Muscle layer of colon (tissue), 2 donors: ENCODE measurements around the gene CCL22.

Experiments
- H3K27ac ChIP-seq: one replicate; pipeline ENCODE4 v1.7.0; 2013; ENCODE audit warnings: low read depth, mild to moderate bottlenecking, low read length, moderate library complexity
- H3K27me3 ChIP-seq, 2 donors: one replicate each; pipeline ENCODE4 v1.7.0; 2013; ENCODE audit warnings: low read length in 2 of 2, mild to moderate bottlenecking in 2 of 2; ENCODE audit not compliant: insufficient read depth in 2 of 2, control insufficient read depth in 1 of 2
- H3K36me3 ChIP-seq: one replicate; pipeline ENCODE4 v1.7.0; 2013; ENCODE audit warnings: mild to moderate bottlenecking, low read length; ENCODE audit not compliant: insufficient read depth
- H3K4me1 ChIP-seq: one replicate; pipeline ENCODE4 v1.7.0; 2013; ENCODE audit warnings: mild to moderate bottlenecking, low read length; ENCODE audit not compliant: insufficient read depth
- H3K4me3 ChIP-seq, 2 donors: one replicate each; pipeline ENCODE4 v1.7.0; 2013; ENCODE audit warnings: low read length in 2 of 2, low read depth in 1 of 2, mild to moderate bottlenecking in 1 of 2, moderate library complexity in 1 of 2
- H3K9ac ChIP-seq: one replicate; pipeline ENCODE4 v1.7.0; 2013; ENCODE audit warnings: low read length
- H3K9me3 ChIP-seq: one replicate; pipeline ENCODE4 v1.7.0; 2013; ENCODE audit warnings: mild to moderate bottlenecking, low read length
- donor health status: abdominal sarcoma.
- donor health status: Adenocarcinoma of cecum.

CCL22 gene

DNA sequence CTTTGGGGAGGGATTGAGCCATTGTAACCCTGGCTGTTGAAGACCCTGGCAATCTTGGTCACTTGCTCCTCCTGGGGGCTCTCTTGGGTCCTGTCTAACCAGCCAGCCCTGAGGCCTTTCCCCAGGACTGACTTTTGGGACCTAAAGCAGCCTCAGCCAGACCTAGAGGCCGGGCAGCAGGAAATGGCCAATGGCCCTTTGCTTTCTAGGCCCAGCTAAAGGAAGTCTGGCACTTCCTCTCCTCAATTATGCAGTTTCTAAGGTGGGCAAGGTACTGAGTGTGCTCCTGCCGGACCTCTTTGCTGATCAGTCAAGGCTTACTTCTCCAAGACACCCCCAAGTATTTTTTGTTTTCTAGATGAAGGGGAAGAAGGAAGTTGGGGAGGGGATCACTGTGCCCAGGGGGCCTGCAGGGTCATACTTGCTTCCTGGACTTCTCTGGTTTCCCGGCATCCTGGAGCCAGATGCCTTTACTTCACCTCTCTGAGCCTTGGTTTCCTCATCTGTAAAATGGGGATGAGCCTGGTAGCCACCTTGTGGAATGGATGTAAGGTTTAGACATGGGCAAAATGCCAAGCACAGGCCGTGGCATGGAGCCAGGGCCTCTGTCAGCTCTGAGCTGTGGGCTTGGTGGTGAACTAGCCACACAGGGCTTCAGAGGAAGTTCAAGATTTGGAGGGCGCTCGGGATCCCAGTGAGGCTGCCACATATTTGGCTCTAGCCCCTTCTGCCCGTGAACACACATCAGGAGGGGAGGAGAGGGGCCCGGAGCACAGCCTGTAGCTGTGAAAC lies 22.3 kb downstream of the CCL22 start:
- Histone ChIP-seq H3K4me1 (peaks cover 30% of the 10 kb centered on the region), H3K9me3 (no peaks in the 10 kb centered on the region), H3K27ac (no peak overlapping the region), H3K27me3 (no peaks in the 10 kb centered on the region), H3K36me3 (peaks cover 6% of the 10 kb centered on the region), H3K4me3 (no peak overlapping the region), H3K9ac (no peak overlapping the region)

DNA sequence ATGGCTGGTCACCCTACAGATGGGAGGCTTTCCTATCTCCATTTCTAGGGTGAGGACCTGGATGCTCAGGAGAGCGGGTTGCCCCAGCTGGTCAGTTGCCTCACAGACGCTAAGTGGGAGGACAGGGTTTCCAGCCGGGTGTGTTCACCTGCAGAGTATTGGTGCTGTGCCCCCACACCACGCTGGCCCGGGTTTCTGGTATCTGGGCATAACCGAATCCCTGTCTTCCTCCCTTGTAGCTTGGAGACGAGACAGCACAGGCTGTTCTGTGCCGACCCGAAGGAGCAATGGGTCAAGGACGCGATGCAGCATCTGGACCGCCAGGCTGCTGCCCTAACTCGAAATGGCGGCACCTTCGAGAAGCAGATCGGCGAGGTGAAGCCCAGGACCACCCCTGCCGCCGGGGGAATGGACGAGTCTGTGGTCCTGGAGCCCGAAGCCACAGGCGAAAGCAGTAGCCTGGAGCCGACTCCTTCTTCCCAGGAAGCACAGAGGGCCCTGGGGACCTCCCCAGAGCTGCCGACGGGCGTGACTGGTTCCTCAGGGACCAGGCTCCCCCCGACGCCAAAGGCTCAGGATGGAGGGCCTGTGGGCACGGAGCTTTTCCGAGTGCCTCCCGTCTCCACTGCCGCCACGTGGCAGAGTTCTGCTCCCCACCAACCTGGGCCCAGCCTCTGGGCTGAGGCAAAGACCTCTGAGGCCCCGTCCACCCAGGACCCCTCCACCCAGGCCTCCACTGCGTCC lies 23.4 kb downstream of the CCL22 start:
- Histone ChIP-seq H3K9me3 (no peaks in the 10 kb centered on the region), H3K4me1 (peaks cover 36% of the 10 kb centered on the region), H3K36me3 (peaks cover 6% of the 10 kb centered on the region), H3K27ac (no peak overlapping the region), H3K27me3 (no peaks in the 10 kb centered on the region), H3K9ac (no peak overlapping the region), H3K4me3 (no peak overlapping the region)

DNA sequence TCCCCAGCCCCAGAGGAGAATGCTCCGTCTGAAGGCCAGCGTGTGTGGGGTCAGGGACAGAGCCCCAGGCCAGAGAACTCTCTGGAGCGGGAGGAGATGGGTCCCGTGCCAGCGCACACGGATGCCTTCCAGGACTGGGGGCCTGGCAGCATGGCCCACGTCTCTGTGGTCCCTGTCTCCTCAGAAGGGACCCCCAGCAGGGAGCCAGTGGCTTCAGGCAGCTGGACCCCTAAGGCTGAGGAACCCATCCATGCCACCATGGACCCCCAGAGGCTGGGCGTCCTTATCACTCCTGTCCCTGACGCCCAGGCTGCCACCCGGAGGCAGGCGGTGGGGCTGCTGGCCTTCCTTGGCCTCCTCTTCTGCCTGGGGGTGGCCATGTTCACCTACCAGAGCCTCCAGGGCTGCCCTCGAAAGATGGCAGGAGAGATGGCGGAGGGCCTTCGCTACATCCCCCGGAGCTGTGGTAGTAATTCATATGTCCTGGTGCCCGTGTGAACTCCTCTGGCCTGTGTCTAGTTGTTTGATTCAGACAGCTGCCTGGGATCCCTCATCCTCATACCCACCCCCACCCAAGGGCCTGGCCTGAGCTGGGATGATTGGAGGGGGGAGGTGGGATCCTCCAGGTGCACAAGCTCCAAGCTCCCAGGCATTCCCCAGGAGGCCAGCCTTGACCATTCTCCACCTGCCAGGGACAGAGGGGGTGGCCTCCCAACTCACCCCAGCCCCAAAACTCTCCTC lies 24.1 kb downstream of the CCL22 start:
- H3K4me1 ChIP-seq, result peaks cover 31% of the 10 kb centered on the region
- H3K4me3 ChIP-seq, result no peak overlapping the region
- H3K9me3 ChIP-seq, result no peaks in the 10 kb centered on the region
- peaks cover 6% of the 10 kb centered on the region for H3K36me3 ChIP-seq
- no peak overlapping the region for H3K9ac ChIP-seq
- no peaks in the 10 kb centered on the region for H3K27me3 ChIP-seq
- no peak overlapping the region for H3K27ac ChIP-seq

DNA sequence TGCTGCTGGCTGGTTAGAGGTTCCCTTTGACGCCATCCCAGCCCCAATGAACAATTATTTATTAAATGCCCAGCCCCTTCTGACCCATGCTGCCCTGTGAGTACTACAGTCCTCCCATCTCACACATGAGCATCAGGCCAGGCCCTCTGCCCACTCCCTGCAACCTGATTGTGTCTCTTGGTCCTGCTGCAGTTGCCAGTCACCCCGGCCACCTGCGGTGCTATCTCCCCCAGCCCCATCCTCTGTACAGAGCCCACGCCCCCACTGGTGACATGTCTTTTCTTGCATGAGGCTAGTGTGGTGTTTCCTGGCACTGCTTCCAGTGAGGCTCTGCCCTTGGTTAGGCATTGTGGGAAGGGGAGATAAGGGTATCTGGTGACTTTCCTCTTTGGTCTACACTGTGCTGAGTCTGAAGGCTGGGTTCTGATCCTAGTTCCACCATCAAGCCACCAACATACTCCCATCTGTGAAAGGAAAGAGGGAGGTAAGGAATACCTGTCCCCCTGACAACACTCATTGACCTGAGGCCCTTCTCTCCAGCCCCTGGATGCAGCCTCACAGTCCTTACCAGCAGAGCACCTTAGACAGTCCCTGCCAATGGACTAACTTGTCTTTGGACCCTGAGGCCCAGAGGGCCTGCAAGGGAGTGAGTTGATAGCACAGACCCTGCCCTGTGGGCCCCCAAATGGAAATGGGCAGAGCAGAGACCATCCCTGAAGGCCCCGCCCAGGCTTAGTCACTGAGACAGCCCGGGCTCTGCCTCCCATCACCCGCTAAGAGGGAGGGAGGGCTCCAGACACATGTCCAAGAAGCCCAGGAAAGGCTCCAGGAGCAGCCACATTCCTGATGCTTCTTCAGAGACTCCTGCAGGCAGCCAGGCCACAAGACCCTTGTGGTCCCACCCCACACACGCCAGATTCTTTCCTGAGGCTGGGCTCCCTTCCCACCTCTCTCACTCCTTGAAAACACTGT lies 25.0 kb downstream of the CCL22 start:
- H3K4me3 ChIP-seq, result no peak overlapping the region
- no peaks in the 10 kb centered on the region for H3K27me3 ChIP-seq
- no peaks in the 10 kb centered on the region for H3K9me3 ChIP-seq
- peaks cover 30% of the 10 kb centered on the region for H3K4me1 ChIP-seq
- H3K36me3 ChIP-seq, result peaks cover 6% of the 10 kb centered on the region
- no peak overlapping the region for H3K9ac ChIP-seq
- H3K27ac ChIP-seq, result no peak overlapping the region

DNA sequence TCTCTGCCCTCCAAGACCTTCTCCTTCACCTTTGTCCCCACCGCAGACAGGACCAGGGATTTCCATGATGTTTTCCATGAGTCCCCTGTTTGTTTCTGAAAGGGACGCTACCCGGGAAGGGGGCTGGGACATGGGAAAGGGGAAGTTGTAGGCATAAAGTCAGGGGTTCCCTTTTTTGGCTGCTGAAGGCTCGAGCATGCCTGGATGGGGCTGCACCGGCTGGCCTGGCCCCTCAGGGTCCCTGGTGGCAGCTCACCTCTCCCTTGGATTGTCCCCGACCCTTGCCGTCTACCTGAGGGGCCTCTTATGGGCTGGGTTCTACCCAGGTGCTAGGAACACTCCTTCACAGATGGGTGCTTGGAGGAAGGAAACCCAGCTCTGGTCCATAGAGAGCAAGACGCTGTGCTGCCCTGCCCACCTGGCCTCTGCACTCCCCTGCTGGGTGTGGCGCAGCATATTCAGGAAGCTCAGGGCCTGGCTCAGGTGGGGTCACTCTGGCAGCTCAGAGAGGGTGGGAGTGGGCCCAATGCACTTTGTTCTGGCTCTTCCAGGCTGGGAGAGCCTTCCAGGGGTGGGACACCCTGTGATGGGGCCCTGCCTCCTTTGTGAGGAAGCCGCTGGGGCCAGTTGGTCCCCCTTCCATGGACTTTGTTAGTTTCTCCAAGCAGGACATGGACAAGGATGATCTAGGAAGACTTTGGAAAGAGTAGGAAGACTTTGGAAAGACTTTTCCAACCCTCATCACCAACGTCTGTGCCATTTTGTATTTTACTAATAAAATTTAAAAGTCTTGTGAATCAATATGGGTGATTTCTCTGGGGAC lies 25.9 kb downstream of the CCL22 start:
- Histone ChIP-seq H3K36me3 (peaks cover 6% of the 10 kb centered on the region), H3K9me3 (no peaks in the 10 kb centered on the region), H3K4me1 (peaks cover 30% of the 10 kb centered on the region), H3K27ac (no peak overlapping the region), H3K27me3 (no peaks in the 10 kb centered on the region), H3K9ac (no peak overlapping the region), H3K4me3 (no peak overlapping the region)

DNA sequence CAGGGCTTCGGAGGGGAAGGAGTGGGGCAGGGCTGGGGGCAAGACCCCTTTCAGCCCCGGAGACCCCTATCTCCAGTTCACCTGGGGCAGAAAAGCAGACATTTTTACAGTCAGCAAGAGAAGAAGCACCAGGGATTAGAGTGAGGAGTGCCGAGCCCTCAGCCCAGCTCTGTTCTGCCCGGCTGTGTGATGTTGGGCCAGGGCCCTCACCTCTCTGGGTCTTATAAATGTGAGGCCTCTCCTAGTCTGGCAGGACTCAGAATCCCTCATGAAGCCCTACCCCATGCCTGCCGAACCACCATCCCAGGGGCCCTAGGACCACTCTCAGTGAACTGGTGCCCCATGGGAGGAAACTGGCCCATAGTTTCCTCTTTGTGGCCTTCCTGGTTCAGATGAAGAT lies 26.5 kb downstream of the CCL22 start:
- H3K4me3 ChIP-seq, result no peak overlapping the region
- H3K9ac ChIP-seq, result no peak overlapping the region
- H3K9me3 ChIP-seq, result no peaks in the 10 kb centered on the region
- H3K36me3 ChIP-seq, result peaks cover 6% of the 10 kb centered on the region
- no peak overlapping the region for H3K27ac ChIP-seq
- H3K4me1 ChIP-seq, result peaks cover 30% of the 10 kb centered on the region
- no peaks in the 10 kb centered on the region for H3K27me3 ChIP-seq

DNA sequence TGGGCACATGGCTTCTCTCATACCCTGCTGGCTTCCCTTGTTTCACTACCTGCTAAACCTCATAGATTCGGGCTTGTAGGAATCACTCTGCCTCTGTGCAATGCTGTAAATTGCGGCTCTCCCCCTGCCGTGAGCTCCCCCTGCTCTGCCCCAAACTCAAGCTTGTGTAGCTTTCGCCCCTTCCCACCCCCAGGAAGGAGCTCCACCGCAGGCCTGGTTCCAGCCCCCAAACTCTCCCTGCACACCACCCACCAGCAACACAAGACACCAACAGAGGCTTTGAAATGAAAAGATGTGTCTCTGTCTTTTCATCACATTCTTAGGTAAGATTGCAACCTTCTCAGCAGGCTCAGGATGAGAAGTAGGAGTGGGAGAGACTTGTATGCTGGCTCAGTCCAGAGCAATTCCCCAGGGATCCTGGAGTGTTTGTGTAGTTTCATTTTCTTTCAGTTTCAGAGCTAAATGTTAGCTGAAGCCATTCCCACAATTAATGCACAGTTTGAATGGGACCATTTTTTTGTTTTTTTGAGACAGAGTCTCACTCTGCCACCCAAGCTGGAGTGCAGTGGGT lies 27.9 kb downstream of the CCL22 start:
- Histone ChIP-seq H3K27me3 (no peaks in the 10 kb centered on the region), H3K36me3 (peaks cover 6% of the 10 kb centered on the region), H3K27ac (no peak overlapping the region), H3K9me3 (no peaks in the 10 kb centered on the region), H3K9ac (no peak overlapping the region), H3K4me3 (no peak overlapping the region), H3K4me1 (peaks cover 30% of the 10 kb centered on the region)

DNA sequence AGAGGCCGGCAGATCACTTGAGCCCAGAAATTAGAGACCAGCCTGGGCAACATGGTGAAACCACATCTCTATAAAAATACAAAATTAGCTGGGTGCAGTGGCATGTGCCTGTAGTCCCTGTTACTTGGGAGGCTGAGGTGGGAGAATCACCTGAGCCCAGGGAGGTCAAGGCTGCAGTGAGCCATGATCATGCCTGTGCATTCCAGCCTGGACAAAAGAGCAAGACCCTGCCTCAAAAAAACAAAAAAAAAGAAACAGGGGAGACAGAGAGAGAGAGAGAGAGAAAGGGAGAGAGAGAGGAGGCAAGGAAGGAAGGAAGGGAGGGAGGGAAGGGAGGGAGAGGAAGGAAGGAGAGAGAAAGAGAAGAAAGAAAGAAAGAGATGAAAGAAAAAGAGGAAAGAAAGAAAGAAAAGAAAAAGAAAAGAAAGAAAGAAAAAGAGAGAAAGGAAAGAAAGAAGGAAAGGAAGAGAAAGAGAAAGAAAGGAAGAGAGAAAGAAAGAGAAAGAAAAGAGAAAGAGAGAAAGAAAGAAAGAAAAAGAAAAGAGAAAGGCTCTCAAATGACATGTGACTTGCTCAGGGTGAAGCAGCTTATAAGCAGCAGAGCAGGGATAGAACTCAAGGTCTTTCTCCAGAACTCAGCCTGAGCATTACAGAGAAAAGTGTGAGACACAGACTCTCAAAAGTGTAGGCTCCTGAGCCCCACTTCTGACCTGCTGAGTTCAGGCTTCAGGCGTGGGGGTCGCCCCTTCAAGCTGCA lies 29.2 kb downstream of the CCL22 start:
- no peaks in the 10 kb centered on the region for H3K27me3 ChIP-seq
- peaks cover 30% of the 10 kb centered on the region for H3K4me1 ChIP-seq
- no peaks in the 10 kb centered on the region for H3K9me3 ChIP-seq
- H3K36me3 ChIP-seq, result no peaks in the 10 kb centered on the region
- no peak overlapping the region for H3K9ac ChIP-seq
- no peak overlapping the region for H3K27ac ChIP-seq
- no peak overlapping the region for H3K4me3 ChIP-seq

DNA sequence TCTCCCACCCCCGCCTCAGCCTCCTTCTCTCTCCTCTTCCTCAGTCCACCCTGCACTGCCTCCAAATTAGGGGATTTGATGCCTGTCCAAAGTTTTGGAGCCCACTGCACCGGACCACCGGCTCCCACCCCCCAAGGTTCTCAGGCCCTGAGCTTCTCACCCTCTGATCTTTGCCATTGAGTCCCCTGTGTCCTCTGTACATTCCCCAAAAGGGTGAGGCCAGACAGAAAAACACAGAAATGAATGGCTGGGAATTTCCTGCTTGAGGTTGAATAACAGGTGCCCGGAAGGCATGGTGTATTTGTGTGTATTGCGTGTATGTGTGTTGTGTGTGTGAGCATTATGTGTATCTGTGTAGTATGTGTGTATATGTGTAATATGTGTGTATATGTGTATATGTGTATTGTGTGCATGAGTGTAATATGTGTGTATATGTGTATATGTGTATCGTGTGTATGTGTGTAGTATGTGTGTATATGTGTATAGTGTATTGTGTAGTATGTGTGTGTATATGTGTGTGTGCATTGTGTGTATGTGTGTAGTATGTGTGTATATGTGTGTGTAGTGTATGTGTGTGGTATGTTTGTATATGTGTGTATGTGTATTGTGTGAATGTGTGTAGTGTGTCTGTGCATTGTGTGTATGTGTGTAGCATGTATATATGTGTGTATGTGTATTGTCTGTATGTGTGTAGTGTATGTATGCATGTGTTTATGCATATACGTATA lies 29.9 kb downstream of the CCL22 start:
- no peaks in the 10 kb centered on the region for H3K27me3 ChIP-seq
- H3K4me3 ChIP-seq, result no peak overlapping the region
- no peaks in the 10 kb centered on the region for H3K9me3 ChIP-seq
- no peak overlapping the region for H3K9ac ChIP-seq
- no peaks in the 10 kb centered on the region for H3K36me3 ChIP-seq
- H3K4me1 ChIP-seq, result peaks cover 25% of the 10 kb centered on the region
- H3K27ac ChIP-seq, result no peak overlapping the region
